K562 (cell line): ENCODE results near the gene SLC39A11.

Experiments used
- CHD2 ChIP-seq: IDR thresholded peaks from 2 replicates; pipeline ENCODE4 v1.6.1; 2011; ENCODE audit warnings: low read depth, low read length
- MEF2A ChIP-seq: IDR thresholded peaks from 2 replicates; pipeline ENCODE4 v1.6.1; 2011; ENCODE audit warnings: low read depth, mild to moderate bottlenecking, low read length, moderate library complexity; ENCODE audit not compliant: control insufficient read depth
- SP2 ChIP-seq: IDR thresholded peaks from 2 replicates; pipeline ENCODE4 v1.6.1; 2011; ENCODE audit warnings: mild to moderate bottlenecking, low read depth, low read length, moderate library complexity; ENCODE audit not compliant: poor library complexity, severe bottlenecking; ENCODE audit errors: extremely low read depth
- SREBF2 ChIP-seq: sonication (generic); formaldehyde crosslinking; IDR thresholded peaks from 2 replicates; pipeline ENCODE4 v1.4.0; 2020; ENCODE audit warnings: mild to moderate bottlenecking, missing genetic modification reagents
- TEAD1 ChIP-seq, 2 experiments: fragments of 450-650 bp in 1 of 2; sonication (generic) in 1 of 2; formaldehyde crosslinking; IDR thresholded peaks; 2 replicates each; pipeline versions ENCODE4 v1.4.0 to v1.8.0; 2020 to 2022; ENCODE audit warnings: mild to moderate bottlenecking in 2 of 2, missing genetic modification reagents in 1 of 2
- U2AF1 ChIP-seq: fragments of 200-400 bp; formaldehyde crosslinking; optimal IDR thresholded peaks from 2 replicates; pipeline ENCODE3; 2017; ENCODE audit warnings: mild to moderate bottlenecking, low read depth, low read length, moderate library complexity
- ZNF12 ChIP-seq: sonication (generic); formaldehyde crosslinking; IDR thresholded peaks from 2 replicates; pipeline ENCODE4 v1.4.0; 2020; ENCODE audit warnings: mild to moderate bottlenecking, missing genetic modification reagents
- TF ChIP-seq, protein P1 (sequence below): sonication (generic); formaldehyde crosslinking; IDR thresholded peaks from 2 replicates; pipeline ENCODE4 v1.8.1; 2022; ENCODE audit warnings: missing genetic modification reagents
- TF ChIP-seq, protein P2 (sequence below), 3 experiments: IDR thresholded peaks in 2 of 3; conservative IDR thresholded peaks in 1 of 3; 2 replicates each; pipeline ENCODE4 v1.5.1; 2011 to 2012; ENCODE audit warnings: low read length in 3 of 3, mild to moderate bottlenecking in 3 of 3, control low read depth in 2 of 3, improper control_type of control experiment in 1 of 3, inconsistent platforms in 1 of 3, low read depth in 1 of 3, mixed read lengths in 1 of 3, moderate library complexity in 1 of 3; ENCODE audit not compliant: insufficient read depth in 2 of 3

DNA sequence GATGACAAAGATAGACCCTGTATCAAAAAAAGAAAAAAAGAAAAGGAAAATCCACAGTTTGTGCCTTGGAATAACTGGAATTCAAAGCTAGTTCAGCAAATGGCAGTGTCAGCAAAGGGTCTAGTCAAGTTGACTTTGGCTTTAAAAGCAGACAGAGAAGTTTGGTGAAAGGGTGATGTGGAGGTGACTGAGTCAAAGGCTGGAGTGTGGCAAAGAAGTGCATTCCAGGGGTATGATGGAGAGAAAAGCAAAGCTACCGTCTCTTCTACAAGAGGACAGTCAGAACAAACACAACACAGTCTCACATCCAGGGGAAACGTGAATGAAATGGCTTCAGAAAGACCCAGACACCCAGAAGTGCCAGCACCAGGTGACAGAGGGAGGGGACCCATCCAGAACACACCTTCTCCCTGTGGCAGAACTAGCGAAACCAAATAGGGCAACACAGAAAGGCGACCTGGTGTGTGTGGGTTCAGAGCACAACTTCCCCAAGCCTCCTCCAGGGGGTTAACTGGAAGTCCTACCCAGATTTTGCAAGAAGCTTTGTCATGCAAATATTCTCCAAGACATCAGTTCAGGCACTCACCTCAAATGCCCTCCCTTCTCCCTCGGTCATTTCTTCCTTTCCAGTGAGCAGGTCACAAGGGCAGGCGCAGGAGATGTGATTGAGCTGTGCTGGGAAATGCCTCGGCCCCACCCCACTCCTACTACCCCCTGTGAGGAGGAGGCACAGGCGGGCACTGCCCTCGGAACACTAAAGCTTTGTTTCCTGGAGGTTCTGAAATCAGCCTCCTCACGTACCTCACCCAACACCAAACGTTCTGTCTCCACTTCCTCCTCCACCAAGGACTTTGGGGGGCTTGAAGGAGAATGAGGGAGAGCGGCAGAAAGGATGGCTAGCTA lies 489.7 kb downstream of the SLC39A11 start:
- no peak for TF ChIP-seq CHD2
- TF ChIP-seq, protein P1, sequence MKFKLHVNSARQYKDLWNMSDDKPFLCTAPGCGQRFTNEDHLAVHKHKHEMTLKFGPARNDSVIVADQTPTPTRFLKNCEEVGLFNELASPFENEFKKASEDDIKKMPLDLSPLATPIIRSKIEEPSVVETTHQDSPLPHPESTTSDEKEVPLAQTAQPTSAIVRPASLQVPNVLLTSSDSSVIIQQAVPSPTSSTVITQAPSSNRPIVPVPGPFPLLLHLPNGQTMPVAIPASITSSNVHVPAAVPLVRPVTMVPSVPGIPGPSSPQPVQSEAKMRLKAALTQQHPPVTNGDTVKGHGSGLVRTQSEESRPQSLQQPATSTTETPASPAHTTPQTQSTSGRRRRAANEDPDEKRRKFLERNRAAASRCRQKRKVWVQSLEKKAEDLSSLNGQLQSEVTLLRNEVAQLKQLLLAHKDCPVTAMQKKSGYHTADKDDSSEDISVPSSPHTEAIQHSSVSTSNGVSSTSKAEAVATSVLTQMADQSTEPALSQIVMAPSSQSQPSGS (CRISPR knock-in tag): no peak
- no peak for TF ChIP-seq MEF2A
- TF ChIP-seq SREBF2 (CRISPR knock-in tag): no peak
- TF ChIP-seq U2AF1: no peak
- TF ChIP-seq TEAD1 (CRISPR knock-in tag; IDR thresholded peaks at IDR 0.05): no peak
- TF ChIP-seq, protein P2, sequence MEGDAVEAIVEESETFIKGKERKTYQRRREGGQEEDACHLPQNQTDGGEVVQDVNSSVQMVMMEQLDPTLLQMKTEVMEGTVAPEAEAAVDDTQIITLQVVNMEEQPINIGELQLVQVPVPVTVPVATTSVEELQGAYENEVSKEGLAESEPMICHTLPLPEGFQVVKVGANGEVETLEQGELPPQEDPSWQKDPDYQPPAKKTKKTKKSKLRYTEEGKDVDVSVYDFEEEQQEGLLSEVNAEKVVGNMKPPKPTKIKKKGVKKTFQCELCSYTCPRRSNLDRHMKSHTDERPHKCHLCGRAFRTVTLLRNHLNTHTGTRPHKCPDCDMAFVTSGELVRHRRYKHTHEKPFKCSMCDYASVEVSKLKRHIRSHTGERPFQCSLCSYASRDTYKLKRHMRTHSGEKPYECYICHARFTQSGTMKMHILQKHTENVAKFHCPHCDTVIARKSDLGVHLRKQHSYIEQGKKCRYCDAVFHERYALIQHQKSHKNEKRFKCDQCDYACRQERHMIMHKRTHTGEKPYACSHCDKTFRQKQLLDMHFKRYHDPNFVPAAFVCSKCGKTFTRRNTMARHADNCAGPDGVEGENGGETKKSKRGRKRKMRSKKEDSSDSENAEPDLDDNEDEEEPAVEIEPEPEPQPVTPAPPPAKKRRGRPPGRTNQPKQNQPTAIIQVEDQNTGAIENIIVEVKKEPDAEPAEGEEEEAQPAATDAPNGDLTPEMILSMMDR (IDR thresholded peaks at IDR 0.05 in 2 of 3, conservative IDR thresholded peaks at IDR 0.05 in 1 of 3; ENCODE audit: insufficient read depth in 2 of 3, low read depth in 1 of 3, low read length in 3 of 3): no peak
- no peak for TF ChIP-seq SP2
- TF ChIP-seq ZNF12 (CRISPR knock-in tag): no peak
